GM18873 (cell line): ENCODE results near the gene RUFY4.

Experiments
- ATAC-seq: cut with Tn5 transposase; IDR thresholded peaks from one replicate; pipeline ENCODE4 v1.9.1; 2021; ENCODE audit warnings: mild to moderate bottlenecking, moderate library complexity, moderate number of reproducible peaks; ENCODE audit not compliant: unreplicated experiment, low FRiP score

Gene RUFY4

DNA sequence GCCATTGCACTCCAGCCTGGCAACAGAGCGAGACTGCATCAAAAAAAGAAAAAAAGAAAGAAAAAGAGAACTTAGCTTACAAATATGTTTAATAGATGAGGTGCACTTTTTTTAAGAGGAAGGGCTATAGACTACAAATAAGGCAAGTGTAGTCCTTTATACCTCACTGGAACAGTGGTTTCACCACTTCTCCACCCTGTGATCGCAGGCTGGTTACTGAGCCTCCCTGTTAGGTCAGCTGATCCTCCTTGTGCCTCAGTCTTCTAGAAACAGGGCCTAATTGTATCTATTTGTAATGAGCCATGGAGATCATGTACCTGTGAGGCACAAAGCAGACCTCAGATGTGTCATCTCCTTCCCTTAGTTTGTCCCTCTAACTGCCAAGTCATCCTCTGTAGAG lies 61.3 kb downstream of the RUFY4 start:
- ATAC-seq: no peak

DNA sequence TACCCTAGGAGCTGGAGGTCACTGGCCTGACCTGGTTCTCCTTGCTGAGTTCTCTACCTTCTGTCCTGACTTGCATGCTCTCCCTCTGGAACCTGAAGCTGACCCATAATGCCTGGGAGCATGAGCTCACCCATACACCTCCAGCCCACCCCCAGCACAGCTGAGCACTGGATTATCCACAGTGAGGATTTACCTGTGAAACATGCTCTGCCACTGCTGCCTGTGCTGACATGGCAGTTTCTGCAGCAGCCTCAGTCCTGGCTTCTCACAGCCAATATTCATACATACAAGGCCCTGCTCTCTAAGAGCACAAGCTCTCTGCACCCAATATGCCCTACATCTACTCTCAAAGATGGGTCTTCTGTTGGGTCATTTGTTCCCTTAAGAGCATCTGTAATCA lies 61.8 kb downstream of the RUFY4 start:
- no peak for ATAC-seq

DNA sequence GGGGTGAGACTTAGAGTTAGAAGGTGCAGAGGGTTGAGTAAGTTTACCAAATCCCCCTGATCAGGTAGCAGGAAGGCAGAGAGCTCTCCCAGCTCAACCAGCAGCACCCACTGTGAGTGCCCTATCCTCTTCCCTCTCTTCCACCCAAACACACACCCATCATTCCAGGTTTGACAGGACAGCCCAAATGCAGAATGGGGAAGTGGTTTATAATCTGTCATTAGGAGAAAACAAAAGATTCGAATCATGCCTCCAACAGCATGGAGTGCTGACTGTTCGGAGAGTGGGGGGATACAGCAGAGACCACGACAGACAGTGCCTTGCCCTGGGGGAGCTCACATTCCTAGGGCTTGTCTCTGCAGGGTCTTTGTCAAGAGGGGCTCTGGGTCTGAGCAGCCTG lies 68.5 kb downstream of the RUFY4 start:
- no peak for ATAC-seq

DNA sequence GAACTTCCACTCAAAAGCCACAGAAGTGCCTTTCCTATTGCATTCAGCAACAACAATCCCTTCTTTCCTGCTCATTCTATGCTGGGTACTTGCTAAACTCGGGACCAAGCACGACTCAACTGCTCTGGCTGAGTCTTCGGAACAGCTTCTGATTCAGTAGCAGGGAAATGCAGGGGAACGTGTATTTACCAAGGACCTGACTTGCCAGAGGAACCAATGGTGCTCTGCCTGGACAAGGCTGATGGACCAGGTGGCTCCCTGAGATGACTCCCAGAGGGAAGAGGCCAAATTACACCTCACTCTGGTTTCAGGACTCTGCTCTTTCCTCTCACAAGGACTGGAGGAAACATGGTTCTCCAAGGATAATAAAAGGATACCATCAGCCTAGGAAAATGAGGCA lies 69.0 kb downstream of the RUFY4 start:
- ATAC-seq: no peak
